ENCODE data around the gene DPEP1. TPM values are rescaled to one million over a fixed set of nuclear protein-coding genes. Genes with fewer than 3 reads are reported as not detected.
"Not testable (repeated sequence)": the region's sequence is repeated elsewhere in the genome, so short reads cannot be mapped to it uniquely, and the experiment has no call there.

The DPEP1 gene
- polyA plus RNA-seq (ENCODE audit: insufficient read length in 3 of 3): 10 to 100 TPM; 18.0 to 42.6 (median 37.3) TPM

DNA sequence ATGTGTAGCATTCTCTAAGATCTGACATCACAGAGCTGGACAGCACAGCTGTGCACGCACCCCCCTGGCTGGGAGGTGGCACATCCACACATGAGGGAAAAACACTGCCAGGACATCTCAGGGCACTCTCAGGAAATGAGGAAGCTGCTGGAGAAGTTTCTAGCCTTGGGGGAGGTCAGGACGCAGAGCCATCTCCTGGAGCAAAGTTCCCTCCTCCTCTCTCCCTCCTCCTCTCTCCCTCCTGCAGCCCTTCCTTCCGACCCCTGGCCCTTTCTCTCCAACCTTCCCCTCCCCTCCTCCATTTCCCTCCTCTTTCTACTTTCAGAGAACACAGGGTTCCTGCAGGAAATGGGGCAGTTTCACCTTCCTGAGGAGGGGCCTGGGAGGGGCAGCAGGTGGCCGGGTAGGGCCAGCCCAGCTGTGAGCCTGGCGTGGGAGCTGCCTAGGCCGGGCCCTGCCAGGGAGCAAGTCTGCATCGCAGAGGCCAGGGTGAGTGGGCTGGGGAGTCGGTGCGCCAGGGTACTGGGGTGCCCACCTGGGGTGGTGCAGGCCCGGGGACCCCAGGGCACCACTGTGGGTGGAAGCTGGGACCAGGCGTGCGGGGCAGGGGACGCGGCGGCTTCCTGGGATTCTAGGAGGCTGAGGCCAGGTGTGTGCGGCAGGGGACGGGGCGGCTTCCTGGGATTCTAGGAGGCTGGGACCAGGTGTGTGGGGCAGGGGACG lies at the start of gene DPEP1:
DPEP1 (plus strand) TSS at position 412 of the 723 bp plus-strand sequence. CDS start 16,769 bp downstream, outside the sequence.
- peak in 1 of 3 donors; percentile 37 for DNase-seq (ENCODE audit: low read depth in 3 of 3, low spot score in 2 of 3)

GRCh38 chr16:89564476-89565255 lies 48.8 kb upstream of the DPEP1 start:
- no peak for DNase-seq (ENCODE audit: low read depth in 3 of 3, low spot score in 2 of 3)

DNA sequence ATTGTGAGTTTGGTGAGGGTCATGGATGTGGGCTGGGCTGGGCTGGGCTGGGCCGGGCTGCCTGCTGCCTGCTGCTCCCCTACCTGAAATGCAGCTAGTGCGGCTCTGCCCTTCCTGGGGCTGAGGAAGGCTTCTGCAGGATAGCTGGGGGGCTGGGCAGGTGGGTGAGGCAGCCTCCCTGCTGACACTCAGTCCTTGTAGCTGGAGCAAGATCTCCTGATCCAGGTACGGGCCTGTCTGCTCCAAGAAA lies 48.3 kb upstream of the DPEP1 start:
- DNase-seq (ENCODE audit: low read depth in 3 of 3, low spot score in 2 of 3): no peak

GRCh38 chr16:89565506-89566372 lies 47.7 kb upstream of the DPEP1 start:
- DNase-seq (ENCODE audit: low read depth in 3 of 3, low spot score in 2 of 3): no peak

DNA sequence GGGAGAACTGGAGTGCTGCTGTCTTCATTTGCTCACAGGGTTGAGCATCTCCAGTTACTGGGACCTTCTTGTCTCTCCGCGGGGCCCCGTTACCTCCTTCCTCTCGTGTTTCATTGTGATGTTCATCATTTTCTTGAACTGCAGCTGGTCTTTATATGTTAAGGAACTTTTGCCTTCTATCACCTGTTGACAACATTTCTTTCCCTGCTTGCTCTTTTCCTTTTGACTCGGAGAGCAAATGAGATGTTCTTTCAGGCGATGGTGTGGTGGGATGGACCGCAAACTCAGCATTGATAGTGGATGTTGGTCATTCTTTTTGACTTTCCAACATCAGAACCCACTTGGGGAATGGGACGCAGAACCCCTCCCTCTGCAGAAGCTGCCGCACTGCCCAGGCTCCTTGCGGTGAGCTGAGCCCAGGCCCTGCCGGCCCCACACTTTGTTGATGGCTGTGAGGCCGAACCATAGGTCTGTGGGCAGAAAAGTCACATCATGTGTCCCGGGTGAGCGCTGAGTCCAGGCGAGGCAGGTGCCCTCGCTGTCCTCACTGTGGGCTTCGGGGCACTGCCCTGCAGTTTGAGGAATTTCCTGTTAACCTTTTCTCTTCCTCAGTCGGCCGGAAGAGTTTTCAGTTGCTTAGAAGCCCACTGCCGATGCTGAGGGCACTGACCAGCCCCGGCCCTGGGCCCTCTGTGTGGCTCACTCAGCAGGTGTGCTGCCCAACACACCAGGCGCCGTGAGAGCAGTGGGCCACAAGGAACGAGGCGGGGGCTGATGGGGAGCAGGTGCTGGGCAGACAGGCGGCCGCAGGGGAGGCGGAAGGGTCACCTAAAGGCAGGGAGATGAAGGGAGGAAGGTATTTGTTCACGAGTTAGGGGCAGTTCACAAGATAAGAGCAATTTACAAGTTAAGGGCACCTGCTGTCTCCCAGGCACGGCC lies 45.5 kb upstream of the DPEP1 start:
- no peak for DNase-seq (ENCODE audit: low read depth in 3 of 3, low spot score in 2 of 3)

DNA sequence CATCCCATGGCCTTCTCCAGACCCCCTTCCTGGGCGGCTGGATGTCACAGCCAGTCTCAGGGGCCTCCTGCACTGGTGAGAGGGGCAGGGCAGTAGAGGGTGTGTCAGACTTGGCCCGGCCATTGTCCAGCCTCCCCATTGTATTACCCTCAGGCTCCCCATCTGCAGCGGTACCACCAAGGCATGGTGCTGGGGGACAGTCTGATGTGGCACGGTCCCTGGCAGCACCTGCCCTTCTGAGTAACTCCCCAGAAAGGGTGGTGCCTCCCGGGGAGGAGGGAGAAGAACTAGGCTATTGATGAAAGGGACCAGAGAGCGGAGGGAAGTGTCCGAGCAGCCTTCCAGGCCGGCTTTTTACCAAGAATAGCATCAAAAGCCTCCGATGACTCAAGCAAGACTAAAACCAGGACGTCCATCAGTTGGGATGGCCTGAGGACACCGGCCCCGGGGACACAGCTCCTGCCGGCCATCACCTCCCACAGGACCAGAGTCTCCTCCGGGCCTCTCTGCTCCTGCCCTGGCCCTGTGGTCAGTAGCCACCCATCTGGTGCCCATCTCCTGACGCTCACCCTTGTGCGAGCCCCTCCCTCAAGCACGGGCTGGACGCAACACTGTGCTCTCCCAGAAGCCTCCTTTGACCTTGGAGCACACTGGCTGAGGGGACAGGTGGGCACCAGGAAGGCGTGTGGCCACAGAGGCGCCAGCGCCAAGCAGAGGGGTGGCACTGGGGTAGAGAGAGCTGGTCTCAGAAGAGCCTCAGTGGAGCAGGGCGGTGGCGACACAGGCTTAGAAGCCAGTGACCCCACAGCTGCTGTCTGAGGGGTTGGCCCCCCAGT lies 43.7 kb upstream of the DPEP1 start:
- no peak for DNase-seq (ENCODE audit: low read depth in 3 of 3, low spot score in 2 of 3)

GRCh38 chr16:89570342-89570923 lies 43.0 kb upstream of the DPEP1 start:
- no peak for DNase-seq (ENCODE audit: low read depth in 3 of 3, low spot score in 2 of 3)

DNA sequence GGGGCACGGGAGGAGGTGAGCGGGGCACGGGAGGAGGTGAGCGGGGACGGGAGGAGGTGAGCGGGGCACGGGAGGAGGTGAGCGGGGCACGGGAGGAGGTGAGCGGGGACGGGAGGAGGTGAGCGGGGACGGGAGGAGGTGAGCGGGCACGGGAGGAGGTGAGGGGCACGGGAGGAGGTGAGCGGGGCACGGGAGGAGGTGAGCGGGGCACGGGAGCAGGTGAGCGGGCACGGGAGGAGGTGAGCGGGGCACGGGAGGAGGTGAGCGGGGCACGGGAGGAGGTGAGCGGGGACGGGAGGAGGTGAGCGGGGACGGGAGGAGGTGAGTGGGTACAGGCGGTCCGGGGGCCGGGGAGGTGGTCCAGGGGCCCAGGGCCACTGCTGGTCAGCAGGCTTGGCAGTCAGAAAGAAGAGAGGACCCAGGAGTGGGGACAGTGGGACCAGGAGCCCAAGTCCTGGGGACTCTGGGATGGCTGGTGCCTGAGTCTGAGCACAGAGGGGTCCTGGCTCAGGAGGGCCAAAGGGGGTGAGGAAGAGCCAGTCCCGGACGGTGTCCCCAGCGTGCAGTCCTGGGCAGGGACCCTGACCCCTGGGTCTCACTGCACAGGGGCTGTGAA lies 42.4 kb upstream of the DPEP1 start:
- not testable (repeated sequence) for DNase-seq (ENCODE audit: low read depth in 3 of 3, low spot score in 2 of 3)

DNA sequence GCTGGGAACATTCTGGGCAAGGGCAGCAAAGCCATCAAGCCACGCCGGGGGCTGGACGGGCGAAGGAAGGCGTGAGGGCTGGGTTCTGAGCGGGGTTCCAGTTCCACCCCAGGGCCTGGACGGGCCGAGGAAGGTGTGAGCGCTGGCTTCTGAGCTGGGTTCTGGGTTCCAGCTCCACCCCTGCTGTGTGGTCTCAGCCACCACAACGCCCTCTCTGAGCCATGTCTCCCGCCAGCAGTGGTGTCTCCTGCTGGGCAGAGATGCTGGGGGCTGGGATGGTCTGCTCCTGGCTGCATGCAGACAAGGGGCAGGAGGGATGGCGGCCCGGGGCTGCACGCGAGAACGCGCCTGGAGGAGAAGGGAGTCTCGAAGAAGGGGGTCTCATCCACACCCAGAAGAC lies 41.8 kb upstream of the DPEP1 start:
- DNase-seq (ENCODE audit: low read depth in 3 of 3, low spot score in 2 of 3): no peak

DNA sequence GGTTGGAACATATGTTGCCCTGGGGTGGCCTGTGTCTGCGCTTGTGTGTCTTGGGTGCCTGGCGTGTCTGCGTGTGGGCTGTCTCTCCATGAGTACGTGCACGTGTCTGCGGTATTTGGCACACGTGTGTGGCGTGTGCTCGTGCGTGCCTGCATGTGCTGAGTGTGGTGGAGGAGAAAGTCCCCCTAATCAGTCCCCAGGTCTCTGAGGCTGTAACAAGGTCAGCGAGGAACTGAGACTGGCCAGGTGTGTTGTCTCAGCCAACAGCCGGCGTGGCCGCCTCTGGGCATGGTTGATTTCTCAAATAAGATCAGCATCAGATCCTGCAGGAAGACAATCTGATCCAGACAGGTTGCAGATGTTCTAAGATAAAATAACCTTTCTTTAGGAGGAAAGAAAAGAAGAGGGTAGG lies 41.4 kb upstream of the DPEP1 start:
- no peak for DNase-seq (ENCODE audit: low read depth in 3 of 3, low spot score in 2 of 3)

DNA sequence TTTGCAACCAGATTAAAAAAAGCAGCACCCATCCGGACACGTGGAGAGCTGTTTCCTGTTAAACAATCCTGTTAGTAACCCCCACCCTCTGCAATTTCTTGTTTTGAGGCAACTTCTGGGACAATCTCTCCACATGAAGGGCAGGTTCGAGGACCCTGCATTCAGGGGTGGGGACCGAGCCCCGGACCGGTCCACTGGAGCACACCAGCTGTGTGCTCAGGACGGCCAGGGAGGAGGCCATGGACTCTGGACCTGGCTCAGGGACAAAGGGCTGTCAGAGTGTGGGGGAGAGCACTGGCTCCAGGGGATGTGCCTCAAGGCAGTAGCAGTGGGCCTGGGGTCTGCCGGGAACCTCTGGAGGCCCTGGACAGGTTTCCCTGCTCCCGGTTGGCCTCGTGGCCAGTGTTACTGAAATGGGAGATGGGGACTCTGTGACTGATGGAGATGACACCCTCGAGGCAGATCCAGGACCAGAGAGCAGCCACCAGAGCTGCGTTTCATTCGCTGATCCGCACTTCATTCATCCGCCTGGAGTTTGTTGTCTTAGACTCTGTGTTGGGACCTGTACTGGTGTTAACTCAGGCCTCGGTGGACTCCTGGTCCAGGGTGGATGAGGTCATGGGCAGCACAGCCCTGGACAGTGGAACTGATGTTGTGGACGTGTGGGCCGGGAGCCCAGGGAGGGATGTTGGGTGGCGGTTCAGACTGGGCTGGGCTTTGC lies 40.8 kb upstream of the DPEP1 start:
- DNase-seq (ENCODE audit: low read depth in 3 of 3, low spot score in 2 of 3): no peak

GRCh38 chr16:89573826-89574680 lies 39.4 kb upstream of the DPEP1 start:
- DNase-seq (ENCODE audit: low read depth in 3 of 3, low spot score in 2 of 3): no peak

GRCh38 chr16:89574681-89575246 lies 38.7 kb upstream of the DPEP1 start:
- DNase-seq (ENCODE audit: low read depth in 3 of 3, low spot score in 2 of 3): no peak

GRCh38 chr16:89575247-89576152 lies 37.9 kb upstream of the DPEP1 start, which contains the start of gene CPNE7:
TSS of gene CPNE7 (plus strand) at chr16:89575758. CDS start at chr16:89575898, 140 bp downstream.
- no peak for DNase-seq (ENCODE audit: low read depth in 3 of 3, low spot score in 2 of 3)

Data from right renal cortex interstitium (tissue), 3 donors.